GM19043 (cell line): ENCODE measurements around the gene NSUN6.

Source experiments
- ATAC-seq: cut with Tn5 transposase; IDR thresholded peaks from one replicate; pipeline ENCODE4 v1.9.1; 2021; ENCODE audit warnings: low read depth; ENCODE audit not compliant: unreplicated experiment

Gene NSUN6

GRCh38 chr10:18565006-18565405 is 86.4 kb downstream of the NSUN6 start:
- no peak for ATAC-seq

GRCh38 chr10:18563003-18563726 is 88.2 kb downstream of the NSUN6 start:
- no peak for ATAC-seq

- no peak for ATAC-seq
Observed at GRCh38 chr10:18561861-18562551, 89.4 kb downstream of the NSUN6 start.

- ATAC-seq: no peak
Observed at GRCh38 chr10:18557960-18558359, 93.4 kb downstream of the NSUN6 start.

- ATAC-seq: no peak
Observed at GRCh38 chr10:18556522-18557147, 94.8 kb downstream of the NSUN6 start.

- no peak for ATAC-seq
Observed at GRCh38 chr10:18554479-18554878, 96.9 kb downstream of the NSUN6 start.

- ATAC-seq: no peak
Observed at GRCh38 chr10:18551473-18551872, 99.9 kb downstream of the NSUN6 start.

GRCh38 chr10:18549105-18549504 is 102.3 kb downstream of the NSUN6 start:
- ATAC-seq: no peak

GRCh38 chr10:18545621-18546305 is 105.6 kb downstream of the NSUN6 start:
- ATAC-seq: no peak

GRCh38 chr10:18542832-18543231 is 108.6 kb downstream of the NSUN6 start:
- ATAC-seq: no peak

- ATAC-seq: no peak
Observed at GRCh38 chr10:18540195-18540594, 111.2 kb downstream of the NSUN6 start.

- ATAC-seq: no peak
Observed at GRCh38 chr10:18539335-18539734, 112.1 kb downstream of the NSUN6 start.

GRCh38 chr10:18533896-18534295 is 117.5 kb downstream of the NSUN6 start:
- ATAC-seq: no peak

- no peak for ATAC-seq
Observed at GRCh38 chr10:18532881-18533535, 118.4 kb downstream of the NSUN6 start.

GRCh38 chr10:18528292-18528691 is 123.1 kb downstream of the NSUN6 start:
- ATAC-seq: no peak

- no peak for ATAC-seq
Observed at GRCh38 chr10:18527687-18528086, 123.7 kb downstream of the NSUN6 start.

- ATAC-seq: no peak
Observed at GRCh38 chr10:18523858-18524257, 127.5 kb downstream of the NSUN6 start.

GRCh38 chr10:18523025-18523424 is 128.4 kb downstream of the NSUN6 start:
- ATAC-seq: no peak

- ATAC-seq: no peak
Observed at GRCh38 chr10:18516851-18517250, 134.5 kb downstream of the NSUN6 start.

- ATAC-seq: no peak
Observed at GRCh38 chr10:18514537-18514936, 136.8 kb downstream of the NSUN6 start.

GRCh38 chr10:18508587-18508986 is 142.8 kb downstream of the NSUN6 start:
- no peak for ATAC-seq
